HG03064 (cell line): ENCODE data around the gene TM9SF4.

ENCODE experiments used
- ATAC-seq: cut with Tn5 transposase; IDR thresholded peaks from one replicate; pipeline ENCODE4 v1.9.1; 2021; ENCODE audit warnings: low read depth; ENCODE audit not compliant: unreplicated experiment

Gene TM9SF4

GRCh38 chr20:32126919-32127318 is 17.4 kb downstream of the TM9SF4 start:
- ATAC-seq, result no peak

DNA sequence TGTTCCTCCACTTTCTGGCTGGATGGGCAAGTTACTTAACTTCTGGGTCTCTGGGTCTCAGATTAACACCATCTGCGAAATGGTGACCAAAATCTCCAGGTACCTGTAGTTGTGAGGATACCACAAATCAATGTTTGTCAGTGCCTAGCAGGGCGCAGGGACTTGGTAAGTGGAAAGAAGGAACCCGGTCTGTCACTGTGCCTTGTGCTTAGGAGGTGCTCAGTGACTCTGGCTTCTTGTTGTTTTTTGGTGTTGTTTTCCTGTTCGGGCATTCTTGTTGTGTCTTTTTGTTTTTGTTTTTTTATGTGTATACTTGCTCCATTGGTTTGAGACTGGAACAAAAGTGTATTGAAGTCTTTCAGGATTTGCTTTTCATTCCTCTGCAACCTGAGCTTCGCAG is 17.8 kb downstream of the TM9SF4 start:
- ATAC-seq, result no peak

- no peak for ATAC-seq
Observed at GRCh38 chr20:32128167-32128566, 18.7 kb downstream of the TM9SF4 start.

GRCh38 chr20:32129863-32130262 is 20.3 kb downstream of the TM9SF4 start:
- ATAC-seq, result no peak

GRCh38 chr20:32130352-32130751 is 20.8 kb downstream of the TM9SF4 start:
- no peak for ATAC-seq

DNA sequence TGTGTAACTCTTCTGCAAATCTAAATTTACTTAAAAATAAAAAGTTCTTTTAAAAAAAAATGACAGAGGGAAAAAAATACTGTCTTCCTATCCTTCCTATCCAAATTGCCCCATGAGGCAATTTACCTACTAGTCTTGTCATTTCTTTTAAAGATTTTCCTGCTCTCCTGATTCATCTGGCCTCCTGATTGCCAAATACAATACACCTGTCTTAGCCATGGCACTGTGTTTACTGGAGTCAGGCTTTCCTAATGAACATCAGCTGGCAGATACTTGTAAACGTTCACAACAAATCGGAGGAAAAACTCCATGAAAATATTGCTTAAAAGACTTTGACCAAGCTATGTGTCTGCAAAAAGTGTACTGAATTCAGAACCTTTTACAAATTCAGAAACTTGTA is 21.5 kb downstream of the TM9SF4 start:
- no peak for ATAC-seq

DNA sequence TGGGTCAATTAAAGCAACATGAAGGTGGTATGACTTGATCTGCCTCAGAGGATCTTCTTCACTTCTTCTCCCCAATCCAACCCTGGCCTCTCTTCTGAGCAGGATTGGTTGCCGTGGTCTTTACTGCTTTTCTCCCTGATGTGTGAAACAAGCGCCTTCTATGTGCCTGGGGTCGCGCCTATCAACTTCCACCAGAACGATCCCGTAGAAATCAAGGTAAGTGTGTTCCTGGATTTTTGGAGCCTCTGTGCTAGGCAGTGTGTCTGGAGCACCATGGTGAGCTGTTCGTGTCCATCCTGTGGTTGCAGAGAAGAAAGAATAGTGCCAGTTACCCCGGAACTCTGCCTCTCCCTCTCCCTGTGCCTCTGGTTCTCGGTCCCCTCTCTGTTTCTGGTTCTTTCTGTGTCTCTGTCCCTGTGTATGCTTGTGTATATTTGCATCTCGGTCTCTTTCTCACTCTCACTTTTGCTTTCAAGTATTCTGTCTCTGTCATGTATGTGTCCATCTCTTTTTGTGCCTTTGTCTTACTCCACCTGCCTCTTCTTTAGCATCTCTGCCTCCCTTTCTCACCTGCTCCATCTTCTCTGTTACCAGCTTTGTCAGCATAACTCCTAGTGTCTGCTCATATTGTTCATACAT is 23.5 kb downstream of the TM9SF4 start:
- ATAC-seq, result peak; percentile 75

DNA sequence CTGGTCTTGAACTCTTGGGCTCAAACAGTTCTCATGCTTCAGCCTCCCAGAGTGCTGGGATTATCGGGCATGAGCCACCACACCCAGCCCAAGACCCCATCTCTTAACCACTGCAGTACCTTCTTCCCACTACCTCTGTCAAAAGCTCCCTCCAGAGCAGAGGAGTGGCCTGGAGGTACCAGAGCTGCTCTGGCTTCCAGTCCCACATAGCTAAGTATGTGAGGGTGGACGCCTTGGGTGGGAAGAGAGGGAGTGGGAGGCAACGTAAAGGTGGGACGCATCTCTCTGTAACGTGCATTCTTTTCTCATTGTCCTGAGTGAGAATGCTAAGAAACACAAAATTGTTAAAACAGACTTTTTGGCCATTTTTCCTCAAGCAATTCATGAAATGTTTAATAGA is 24.5 kb downstream of the TM9SF4 start:
- no peak for ATAC-seq

DNA sequence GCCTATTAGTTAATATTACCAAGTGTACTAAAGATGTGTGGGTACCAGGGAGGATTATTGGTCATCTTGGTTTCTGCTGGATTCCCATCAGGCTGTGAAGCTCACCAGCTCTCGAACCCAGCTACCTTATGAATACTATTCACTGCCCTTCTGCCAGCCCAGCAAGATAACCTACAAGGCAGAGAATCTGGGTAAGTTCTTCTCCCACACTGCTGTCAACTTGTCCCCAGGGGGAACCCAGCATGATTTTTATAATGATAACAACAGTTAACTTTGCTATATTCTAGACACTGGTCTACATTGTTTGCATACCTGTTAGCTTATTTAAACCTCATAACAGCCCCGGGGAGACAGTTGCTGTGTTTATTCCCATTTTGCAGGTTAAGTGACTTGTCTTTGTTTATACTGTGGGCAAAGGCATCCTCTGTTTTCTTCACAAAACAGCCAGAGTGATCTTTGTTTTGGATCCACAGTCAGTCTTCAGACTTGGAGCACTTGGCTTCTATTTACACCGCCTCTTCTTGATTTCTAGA is 26.5 kb downstream of the TM9SF4 start:
- ATAC-seq, result no peak

DNA sequence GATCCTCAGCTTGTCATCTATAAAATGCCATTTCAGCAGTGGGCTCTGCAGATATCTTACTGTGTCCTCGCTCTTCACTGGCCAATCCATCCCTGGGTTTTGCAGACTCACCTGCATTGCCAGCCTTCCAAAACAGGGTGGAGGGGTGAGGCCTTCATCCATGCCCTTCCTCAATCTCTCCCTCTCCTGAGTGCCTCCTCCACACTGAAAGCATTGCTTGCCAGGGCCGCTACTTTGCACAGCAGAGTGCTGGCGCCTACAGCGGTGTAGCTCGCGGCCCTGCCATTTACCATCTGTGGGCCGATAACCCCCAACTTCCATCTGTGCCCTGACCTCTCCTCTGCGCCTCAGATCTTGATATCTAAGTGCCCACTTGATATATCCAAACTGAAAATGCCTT is 29.4 kb downstream of the TM9SF4 start:
- no peak for ATAC-seq

DNA sequence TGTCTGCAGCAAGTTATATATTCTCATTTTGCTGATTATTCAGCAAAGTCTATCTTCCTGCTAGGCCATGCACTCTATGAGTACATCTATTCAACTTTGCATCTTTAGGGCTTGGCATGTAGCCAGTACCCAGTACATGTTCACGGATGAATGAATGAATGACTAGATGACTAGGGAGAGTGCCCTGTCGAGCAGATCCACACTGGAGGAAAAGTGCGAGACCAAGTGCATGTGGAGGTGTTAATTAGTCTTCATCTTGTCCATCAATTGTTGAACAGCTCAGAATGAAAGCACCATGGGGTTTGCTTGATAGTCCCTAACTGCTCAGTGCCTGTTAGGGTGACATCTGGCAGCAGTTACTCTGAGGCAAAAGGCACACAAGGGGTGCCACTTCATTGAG is 30.4 kb downstream of the TM9SF4 start:
- ATAC-seq, result no peak

GRCh38 chr20:32140603-32141002 is 31.1 kb downstream of the TM9SF4 start:
- no peak for ATAC-seq

DNA sequence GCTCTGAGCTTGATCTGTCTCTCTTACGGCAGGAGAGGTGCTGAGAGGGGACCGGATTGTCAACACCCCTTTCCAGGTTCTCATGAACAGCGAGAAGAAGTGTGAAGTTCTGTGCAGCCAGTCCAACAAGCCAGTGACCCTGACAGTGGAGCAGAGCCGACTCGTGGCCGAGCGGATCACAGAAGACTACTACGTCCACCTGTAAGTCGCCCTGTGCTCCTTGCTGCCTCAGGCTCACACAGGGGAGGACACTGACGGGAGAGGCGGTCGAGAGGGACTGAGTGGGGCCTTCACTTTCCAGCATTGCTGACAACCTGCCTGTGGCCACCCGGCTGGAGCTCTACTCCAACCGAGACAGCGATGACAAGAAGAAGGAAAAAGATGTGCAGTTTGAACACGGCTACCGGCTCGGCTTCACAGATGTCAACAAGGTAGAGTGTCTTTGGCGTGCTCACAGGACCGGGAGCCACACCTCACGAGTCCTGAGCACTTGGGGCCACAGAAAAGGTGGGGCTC is 32.0 kb downstream of the TM9SF4 start:
- no peak for ATAC-seq

GRCh38 chr20:32142088-32142487 is 32.6 kb downstream of the TM9SF4 start:
- ATAC-seq, result no peak

DNA sequence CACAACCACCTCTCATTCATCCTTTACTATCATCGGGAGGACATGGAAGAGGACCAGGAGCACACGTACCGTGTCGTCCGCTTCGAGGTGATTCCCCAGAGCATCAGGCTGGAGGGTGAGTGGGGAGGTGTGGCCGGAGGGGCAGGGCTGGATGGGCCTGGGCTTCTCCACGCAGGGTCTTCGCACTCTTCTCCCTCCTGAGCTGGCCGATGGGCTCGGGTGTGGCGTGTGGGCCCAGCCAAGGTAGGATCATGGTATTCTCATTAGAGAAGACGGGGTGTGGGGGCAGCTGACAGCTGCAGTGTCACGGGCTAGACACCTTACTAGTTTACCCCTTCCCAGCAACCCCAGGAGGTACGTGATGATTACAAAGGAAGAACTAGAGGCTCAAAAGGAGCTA is 33.5 kb downstream of the TM9SF4 start:
- ATAC-seq, result no peak

GRCh38 chr20:32144898-32145662 is 35.6 kb downstream of the TM9SF4 start:
- ATAC-seq, result no peak

GRCh38 chr20:32149566-32150170 is 40.2 kb downstream of the TM9SF4 start:
- no peak for ATAC-seq

- ATAC-seq, result no peak
Observed at GRCh38 chr20:32150291-32150848, 40.9 kb downstream of the TM9SF4 start.

- ATAC-seq, result no peak
Observed at GRCh38 chr20:32152421-32153155, 43.1 kb downstream of the TM9SF4 start.

GRCh38 chr20:32153156-32153665 is 43.7 kb downstream of the TM9SF4 start:
- no peak for ATAC-seq
